Stimulated activated naive CD8-positive, alpha-beta T cell treated with anti-CD3 and anti-CD28 coated beads, Interleukin-15, amount 100 ng/mL, for 72 hours (primary cell): Measurements from ENCODE around the gene AKNA.
A peak's percentile ranks its signal among the peaks of the same experiment; 100 is the strongest.

Source experiments
- ATAC-seq: fragments of 150-1000 bp; cut with Tn5 transposase; 2 replicates; pipeline ENCODE4 v1.10.0; 2021; ENCODE audit warnings: mild to moderate bottlenecking, moderate library complexity
- DNase-seq, 2 donors: peaks; one replicate each; pipeline ENCODE4 v3.0.0; 2021 to 2022
- H3K27ac Mint-ChIP-seq, 2 donors: one replicate each; pipeline ENCODE4 v1.8.0; 2022; ENCODE audit warnings: mild to moderate bottlenecking in 2 of 2, mixed read lengths in 2 of 2, moderate library complexity in 2 of 2
- H3K27me3 Mint-ChIP-seq: one replicate; pipeline ENCODE4 v1.8.0; 2022; ENCODE audit warnings: mixed read lengths
- H3K4me1 Mint-ChIP-seq: one replicate; pipeline ENCODE4 v1.8.0; 2022; ENCODE audit warnings: mild to moderate bottlenecking, mixed read lengths
- H3K4me3 Mint-ChIP-seq, 2 donors: one replicate each; pipeline ENCODE4 v1.8.0; 2022; ENCODE audit warnings: mild to moderate bottlenecking in 2 of 2, mixed read lengths in 2 of 2, moderate library complexity in 1 of 2
- H3K9me3 Mint-ChIP-seq, 2 donors: one replicate each; pipeline ENCODE4 v1.8.0; 2022; ENCODE audit warnings: mixed read lengths in 2 of 2

AKNA gene, protein sequence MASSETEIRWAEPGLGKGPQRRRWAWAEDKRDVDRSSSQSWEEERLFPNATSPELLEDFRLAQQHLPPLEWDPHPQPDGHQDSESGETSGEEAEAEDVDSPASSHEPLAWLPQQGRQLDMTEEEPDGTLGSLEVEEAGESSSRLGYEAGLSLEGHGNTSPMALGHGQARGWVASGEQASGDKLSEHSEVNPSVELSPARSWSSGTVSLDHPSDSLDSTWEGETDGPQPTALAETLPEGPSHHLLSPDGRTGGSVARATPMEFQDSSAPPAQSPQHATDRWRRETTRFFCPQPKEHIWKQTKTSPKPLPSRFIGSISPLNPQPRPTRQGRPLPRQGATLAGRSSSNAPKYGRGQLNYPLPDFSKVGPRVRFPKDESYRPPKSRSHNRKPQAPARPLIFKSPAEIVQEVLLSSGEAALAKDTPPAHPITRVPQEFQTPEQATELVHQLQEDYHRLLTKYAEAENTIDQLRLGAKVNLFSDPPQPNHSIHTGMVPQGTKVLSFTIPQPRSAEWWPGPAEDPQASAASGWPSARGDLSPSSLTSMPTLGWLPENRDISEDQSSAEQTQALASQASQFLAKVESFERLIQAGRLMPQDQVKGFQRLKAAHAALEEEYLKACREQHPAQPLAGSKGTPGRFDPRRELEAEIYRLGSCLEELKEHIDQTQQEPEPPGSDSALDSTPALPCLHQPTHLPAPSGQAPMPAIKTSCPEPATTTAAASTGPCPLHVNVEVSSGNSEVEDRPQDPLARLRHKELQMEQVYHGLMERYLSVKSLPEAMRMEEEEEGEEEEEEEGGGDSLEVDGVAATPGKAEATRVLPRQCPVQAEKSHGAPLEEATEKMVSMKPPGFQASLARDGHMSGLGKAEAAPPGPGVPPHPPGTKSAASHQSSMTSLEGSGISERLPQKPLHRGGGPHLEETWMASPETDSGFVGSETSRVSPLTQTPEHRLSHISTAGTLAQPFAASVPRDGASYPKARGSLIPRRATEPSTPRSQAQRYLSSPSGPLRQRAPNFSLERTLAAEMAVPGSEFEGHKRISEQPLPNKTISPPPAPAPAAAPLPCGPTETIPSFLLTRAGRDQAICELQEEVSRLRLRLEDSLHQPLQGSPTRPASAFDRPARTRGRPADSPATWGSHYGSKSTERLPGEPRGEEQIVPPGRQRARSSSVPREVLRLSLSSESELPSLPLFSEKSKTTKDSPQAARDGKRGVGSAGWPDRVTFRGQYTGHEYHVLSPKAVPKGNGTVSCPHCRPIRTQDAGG (N-terminal part only)

DNA sequence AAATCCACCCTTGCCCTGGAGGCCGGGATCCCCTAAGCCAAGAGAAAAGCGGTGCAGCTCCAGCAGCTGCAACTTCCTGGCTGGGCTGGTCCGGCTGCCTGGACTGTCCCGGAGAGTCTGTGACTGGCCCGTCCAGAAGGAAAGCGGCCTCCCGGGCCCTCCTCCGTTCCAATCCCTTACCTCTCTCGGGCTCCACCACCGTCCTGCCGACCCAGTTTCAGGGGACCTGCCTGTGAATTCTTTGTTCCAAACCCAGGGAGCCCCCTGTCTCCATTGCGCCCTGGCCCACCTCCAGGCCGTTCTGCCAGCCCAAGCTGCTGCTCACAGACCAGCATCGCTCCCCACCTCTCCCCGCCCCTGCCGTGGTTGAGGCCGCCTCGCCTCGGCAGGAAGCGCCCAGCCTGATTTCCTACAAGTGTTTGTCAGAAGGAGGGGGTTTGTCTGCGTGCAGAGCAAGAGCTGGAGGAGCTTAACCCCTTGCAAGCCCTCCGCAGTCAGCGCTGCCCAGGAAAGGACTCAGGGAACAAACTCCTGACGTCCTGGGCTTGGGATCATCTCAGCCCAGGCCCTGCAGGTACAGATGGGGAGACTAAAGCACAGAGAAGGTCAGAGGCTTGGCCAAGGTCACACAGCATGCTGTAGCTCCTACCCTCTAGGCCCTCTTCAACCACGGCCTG is at the start of gene AKNA:
AKNA (minus strand) TSS at position 303 of the 677 bp plus-strand sequence. CDS start 6,649 bp downstream, outside the sequence.
- peak; percentile 75 to 88 for DNase-seq
- ATAC-seq = peak; percentile 21
- H3K9me3 Mint-ChIP-seq = no peaks in the 10 kb centered on the region
- H3K4me1 Mint-ChIP-seq = peaks cover 64% of the 10 kb centered on the region
- H3K27ac Mint-ChIP-seq = peak within 1 kb of the TSS; percentile 94 to 98
- no peaks in the 10 kb centered on the region for H3K27me3 Mint-ChIP-seq
- peak within 1 kb of the TSS; percentile 93 to 94 for H3K4me3 Mint-ChIP-seq

DNA sequence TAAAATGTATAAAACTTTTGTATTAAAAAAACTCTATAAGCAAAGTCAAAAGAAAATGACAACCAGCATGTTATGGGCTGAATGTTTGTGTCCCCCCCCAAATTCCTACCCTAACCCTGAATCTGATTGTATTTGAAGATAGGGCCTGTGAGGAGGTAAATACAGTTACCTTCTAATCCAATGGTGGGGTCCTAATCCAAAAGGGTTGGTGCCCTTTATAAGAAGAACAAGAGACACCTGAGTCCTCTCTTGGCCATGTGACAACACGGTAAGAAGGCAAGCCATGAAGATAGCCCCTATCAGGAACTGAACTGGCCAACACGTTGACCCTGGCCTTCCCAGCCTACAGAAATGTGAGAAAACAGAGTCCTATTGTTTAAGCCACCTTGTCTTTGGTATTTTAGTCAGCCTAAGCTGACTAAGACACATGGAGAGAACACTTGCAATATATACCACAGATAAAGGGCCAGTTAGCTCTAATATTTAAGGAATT is 49.7 kb upstream of the AKNA start:
- Mint-ChIP-seq H3K9me3 (no peaks in the 10 kb centered on the region), H3K4me1 (peaks cover 4% of the 10 kb centered on the region), H3K27ac (no peak overlapping the region), H3K27me3 (no peaks in the 10 kb centered on the region), H3K4me3 (no peak overlapping the region)
- ATAC-seq (no peak), DNase-seq (no peak)

DNA sequence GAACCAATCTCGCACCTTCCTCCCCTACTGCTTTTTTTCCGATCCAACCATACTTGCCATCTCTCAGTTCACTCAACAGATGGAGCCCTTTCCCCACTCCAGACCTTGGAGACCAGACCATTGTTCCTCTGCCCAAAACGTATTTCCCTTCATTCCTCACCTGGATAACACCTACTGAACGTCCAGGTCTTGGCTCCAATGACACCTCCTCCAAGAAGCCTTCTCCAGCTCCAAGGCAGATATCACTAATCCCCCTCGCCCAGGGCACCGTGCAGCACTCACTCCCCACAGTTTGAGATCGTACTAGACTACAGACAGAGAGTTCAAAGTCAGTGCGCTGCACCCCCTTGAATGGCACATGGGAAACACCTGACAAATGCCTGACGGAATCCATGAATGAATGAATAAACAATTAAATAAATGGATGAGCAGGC is 47.1 kb upstream of the AKNA start:
- Mint-ChIP-seq H3K4me1 (peaks cover 4% of the 10 kb centered on the region), H3K27me3 (no peaks in the 10 kb centered on the region), H3K27ac (no peak overlapping the region), H3K9me3 (no peaks in the 10 kb centered on the region), H3K4me3 (no peak overlapping the region)
- ATAC-seq (no peak), DNase-seq (no peak)

DNA sequence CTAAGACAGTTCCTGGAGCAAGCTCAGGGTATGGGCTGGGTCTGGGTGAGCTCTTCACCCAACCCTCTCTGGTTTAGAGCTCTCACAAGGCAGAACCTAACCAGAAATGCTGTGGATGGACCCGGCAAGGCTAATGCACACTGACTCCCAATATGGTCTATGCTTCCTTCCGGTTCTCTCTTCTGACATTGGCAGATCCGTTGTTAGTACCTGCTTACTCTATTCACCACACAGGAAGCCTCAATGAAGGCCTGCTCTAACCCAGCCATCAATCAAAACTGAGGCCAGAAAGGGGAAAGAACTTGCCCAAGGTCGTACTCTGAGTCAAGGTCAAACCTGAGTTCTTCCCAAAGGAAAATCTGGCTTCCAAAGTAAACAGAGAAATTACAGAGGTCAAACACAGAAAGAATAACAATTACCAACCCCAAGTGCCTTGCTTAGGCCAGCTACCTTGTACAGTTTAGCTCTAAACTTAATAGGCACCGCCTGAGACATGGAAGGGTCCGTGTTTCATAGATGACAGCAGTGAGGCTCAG is 46.0 kb upstream of the AKNA start:
- peaks cover 4% of the 10 kb centered on the region for H3K4me1 Mint-ChIP-seq
- peak; percentile 90 for ATAC-seq
- no peaks in the 10 kb centered on the region for H3K9me3 Mint-ChIP-seq
- no peak overlapping the region for H3K4me3 Mint-ChIP-seq
- no peak for DNase-seq
- no peaks in the 10 kb centered on the region for H3K27me3 Mint-ChIP-seq
- no peak overlapping the region for H3K27ac Mint-ChIP-seq

DNA sequence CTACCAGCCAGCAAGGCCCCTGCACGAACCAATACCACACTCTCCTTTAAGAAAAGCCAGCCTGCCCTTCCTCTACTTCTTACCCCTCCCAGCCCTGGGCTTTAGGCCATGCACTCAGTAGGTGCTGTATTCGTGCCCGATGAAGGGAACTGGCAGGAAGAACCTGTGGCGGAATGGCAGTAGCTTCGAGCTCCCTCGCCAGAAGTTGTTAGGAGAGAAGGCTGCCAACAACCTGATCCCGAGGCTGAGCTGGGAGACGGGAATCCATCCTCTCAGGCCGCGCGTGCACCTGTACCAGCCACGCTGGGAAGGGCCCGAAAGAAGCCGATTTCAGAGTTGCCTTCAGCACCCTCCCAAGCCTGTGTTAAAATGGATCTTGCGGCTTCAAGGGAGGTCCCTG is 45.3 kb upstream of the AKNA start:
- Mint-ChIP-seq H3K9me3 (no peaks in the 10 kb centered on the region), H3K27me3 (no peaks in the 10 kb centered on the region), H3K4me1 (peaks cover 4% of the 10 kb centered on the region), H3K27ac (no peak overlapping the region), H3K4me3 (no peak overlapping the region)
- ATAC-seq (no peak), DNase-seq (no peak)

DNA sequence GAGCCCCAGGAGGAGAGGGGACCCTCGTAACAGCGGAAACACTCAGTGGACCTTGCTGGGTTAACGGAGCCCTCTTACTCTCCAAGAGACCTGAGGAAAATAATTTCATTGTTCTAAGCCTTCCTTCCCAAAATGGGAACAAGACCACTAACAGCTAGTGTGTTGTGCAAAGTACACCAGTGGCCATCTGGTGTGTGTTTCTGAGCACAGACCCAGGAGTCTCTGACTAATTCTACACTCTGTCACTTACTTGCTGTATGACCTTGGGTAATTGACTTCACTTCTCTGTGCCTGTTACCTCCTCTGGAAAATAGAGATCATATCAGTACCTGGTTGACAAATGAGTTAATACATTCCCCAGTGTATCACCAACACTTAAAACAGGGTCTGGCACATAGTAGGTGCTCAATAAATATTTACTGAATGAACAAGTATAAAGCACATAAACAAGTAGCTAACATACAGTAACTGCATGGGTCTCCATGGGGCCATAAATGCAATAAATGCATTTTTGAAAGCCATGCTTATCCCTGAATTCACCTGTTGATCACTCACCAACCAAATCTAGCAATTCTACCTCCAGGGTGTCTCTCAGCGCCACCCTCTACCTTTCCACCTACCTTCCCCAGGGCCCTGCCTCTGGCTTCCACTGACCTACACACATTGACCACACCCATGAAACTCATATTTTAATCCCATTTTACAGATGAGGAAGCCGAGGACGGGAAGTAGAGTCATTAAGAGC is 44.7 kb upstream of the AKNA start:
- H3K27me3 Mint-ChIP-seq = no peaks in the 10 kb centered on the region
- no peak overlapping the region for H3K4me3 Mint-ChIP-seq
- DNase-seq (no peak), ATAC-seq (no peak)
- no peak overlapping the region for H3K27ac Mint-ChIP-seq
- no peaks in the 10 kb centered on the region for H3K9me3 Mint-ChIP-seq
- peaks cover 4% of the 10 kb centered on the region for H3K4me1 Mint-ChIP-seq

DNA sequence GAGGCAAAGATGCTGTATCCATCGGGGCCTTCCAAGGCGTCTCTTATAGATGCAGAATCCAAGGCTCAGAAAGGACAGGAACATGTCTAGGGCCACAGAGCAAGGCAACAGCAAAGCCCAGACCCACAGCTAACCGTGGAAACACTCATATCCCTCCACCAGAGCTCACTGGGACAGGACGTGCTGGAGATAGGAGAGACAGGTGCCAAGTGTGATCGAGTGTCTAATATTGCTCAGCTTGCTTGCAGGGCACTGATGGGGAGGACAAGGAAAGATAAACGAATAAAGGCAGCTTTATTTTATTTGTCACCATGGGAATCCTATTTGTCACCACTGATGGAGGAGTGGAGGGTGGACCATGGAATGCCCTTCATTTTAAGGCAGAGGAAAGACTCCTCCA is 44.0 kb upstream of the AKNA start:
- no peaks in the 10 kb centered on the region for H3K27me3 Mint-ChIP-seq
- H3K9me3 Mint-ChIP-seq = no peaks in the 10 kb centered on the region
- no peak overlapping the region for H3K27ac Mint-ChIP-seq
- peaks cover 4% of the 10 kb centered on the region for H3K4me1 Mint-ChIP-seq
- DNase-seq = no peak
- no peak for ATAC-seq
- no peak overlapping the region for H3K4me3 Mint-ChIP-seq

DNA sequence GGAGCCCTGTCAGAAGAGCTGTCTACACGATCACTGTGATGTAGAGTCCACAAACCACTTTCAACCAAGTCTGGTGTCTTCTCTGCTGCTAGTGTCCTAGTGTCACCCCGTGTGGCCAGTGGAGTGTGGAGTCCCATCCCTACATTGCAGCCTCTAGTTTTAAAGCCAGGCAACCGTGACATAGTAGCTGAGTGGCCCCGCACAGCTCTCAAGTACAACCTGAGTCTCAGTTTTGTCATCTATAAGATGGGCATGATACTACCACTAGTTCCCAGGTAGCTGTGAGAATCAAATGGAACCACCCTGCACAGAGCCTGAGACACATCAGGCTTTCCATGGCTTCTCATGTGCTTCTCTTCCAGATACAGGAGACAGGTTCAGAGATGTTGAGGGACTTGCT is 43.2 kb upstream of the AKNA start:
- Mint-ChIP-seq H3K4me1 (peaks cover 4% of the 10 kb centered on the region), H3K4me3 (no peak overlapping the region), H3K9me3 (no peaks in the 10 kb centered on the region), H3K27ac (no peak overlapping the region), H3K27me3 (no peaks in the 10 kb centered on the region)
- no peak for ATAC-seq
- DNase-seq = no peak

DNA sequence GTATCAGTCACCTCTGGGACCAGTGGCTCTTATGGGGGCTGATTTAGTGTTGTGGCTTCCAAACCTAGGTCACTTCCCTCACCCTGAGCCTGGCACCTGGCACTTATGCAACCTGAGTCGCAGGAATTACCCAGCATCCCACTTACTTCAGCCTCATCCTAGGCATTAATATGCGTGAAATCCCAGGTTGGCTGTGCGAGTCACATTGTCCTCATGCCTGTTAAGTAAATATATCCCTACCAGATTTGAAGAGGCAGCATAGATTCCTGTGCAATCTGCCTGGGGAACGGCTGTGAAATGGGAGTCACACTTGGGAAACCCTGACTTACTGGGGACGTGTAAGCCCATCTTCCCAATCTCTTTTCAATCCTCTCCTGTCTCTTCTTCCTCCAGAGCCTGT is 42.7 kb upstream of the AKNA start:
- DNase-seq (no peak), ATAC-seq (no peak)
- Mint-ChIP-seq H3K9me3 (no peaks in the 10 kb centered on the region), H3K4me3 (no peak overlapping the region), H3K4me1 (peaks cover 4% of the 10 kb centered on the region), H3K27ac (no peak overlapping the region), H3K27me3 (no peaks in the 10 kb centered on the region)

DNA sequence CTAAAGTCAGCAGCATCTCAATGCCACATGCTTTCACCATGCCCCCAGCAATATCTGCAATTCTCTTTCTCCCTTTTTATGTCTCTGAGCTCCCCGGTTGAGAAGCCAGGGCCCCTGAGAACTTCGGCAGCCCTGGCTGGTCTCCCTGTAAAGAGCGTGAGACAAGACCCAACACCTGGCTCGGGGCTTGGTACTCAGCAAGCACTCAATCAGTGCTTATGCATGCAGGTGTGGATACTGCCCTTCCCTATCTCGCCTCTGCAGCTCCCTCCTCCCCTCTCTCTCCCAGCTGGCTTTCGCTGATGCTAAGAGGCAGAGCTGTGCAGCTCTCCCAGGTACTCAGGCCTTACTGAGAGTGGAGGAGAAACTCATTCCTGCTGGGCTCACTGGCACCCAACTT is 41.7 kb upstream of the AKNA start:
- Mint-ChIP-seq H3K27ac (no peak overlapping the region), H3K4me1 (peaks cover 4% of the 10 kb centered on the region), H3K9me3 (no peaks in the 10 kb centered on the region), H3K4me3 (no peak overlapping the region), H3K27me3 (no peaks in the 10 kb centered on the region)
- DNase-seq (no peak), ATAC-seq (no peak)

DNA sequence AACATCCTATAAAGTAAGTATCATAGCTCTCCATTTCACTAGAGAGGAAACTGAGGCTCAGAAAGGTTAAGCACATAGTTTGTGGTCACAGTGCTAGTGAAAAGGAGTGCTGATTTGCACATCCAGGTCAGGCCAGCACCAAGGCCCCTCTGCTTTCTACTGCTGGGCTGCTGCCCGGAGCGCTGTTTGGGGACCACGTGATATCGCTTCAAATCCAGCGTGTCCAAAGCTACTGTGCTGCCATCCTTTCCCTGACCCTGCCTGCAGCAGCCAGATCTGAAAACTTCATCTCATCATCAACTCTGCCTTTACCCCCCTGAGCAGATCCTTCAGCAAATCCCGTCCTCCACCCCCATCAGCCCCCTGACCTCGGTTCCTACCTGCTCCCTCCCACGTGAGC is 40.7 kb upstream of the AKNA start:
- DNase-seq = no peak
- no peak overlapping the region for H3K4me3 Mint-ChIP-seq
- H3K9me3 Mint-ChIP-seq = no peaks in the 10 kb centered on the region
- no peak for ATAC-seq
- no peak overlapping the region for H3K27ac Mint-ChIP-seq
- H3K4me1 Mint-ChIP-seq = peaks cover 3% of the 10 kb centered on the region
- H3K27me3 Mint-ChIP-seq = no peaks in the 10 kb centered on the region

DNA sequence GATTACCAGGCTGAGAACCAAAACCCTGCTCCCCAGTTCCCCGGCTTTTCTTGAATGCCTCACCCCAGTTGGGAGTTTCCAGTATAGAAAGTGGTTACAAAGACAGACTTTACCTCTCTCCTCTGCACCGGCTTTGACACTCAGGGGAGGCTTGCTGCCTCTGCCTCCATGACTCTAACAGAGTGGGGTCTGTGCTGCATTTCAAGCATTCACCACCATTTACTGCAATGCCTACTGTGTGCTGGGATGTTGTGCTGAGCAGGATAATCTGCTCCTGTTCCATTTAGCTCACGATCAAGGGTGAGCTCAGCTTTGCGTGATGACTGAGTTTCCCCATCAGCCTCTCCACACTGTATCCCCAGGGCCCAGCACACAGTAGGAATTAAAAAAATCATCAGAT is 39.9 kb upstream of the AKNA start:
- no peak for ATAC-seq
- Mint-ChIP-seq H3K4me1 (peaks cover 4% of the 10 kb centered on the region), H3K27ac (no peak overlapping the region), H3K27me3 (no peaks in the 10 kb centered on the region), H3K4me3 (no peak overlapping the region), H3K9me3 (no peaks in the 10 kb centered on the region)
- no peak for DNase-seq

DNA sequence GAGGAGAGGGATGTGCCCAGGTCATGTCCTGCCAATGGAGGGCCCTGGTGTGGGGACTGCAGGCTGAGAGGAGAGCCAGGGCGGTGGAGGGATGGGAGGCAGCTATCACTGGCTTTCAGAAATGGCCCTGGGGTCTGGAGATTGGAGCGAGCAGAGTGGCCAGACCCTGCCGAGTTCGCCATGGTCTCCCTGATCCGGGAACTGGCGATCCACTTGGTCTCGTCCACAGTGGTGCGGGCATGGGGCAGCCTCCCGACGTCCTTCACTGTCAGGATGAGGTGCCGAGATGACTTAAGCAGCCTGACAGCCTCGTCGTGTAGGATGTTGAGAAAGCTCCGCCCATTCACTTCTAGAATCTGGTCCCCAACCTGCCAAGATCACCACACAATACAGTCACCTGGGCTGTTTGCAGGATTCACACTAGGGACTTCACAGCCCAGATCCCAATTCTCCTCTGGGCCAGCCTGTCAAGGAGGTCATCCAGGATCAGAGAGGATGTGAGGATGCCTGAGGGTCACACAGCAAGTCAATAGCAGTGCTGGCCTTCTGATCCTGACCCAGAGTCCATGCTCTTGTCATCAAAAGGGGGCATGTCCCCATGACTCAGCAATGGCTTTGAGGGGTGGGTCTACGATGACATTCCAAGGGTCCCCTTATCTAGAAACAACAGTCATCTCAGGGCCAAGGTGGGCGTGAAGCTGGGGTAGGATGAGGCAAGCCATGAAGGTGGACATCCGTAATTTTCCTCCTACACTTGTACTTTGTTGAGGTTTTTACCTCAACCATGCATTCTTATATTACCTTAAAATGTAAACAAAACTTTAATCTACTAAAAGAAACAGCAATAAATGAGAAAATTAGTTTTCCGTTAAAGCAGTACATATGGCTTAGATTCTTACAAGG is 38.5 kb upstream of the AKNA start:
- DNase-seq = no peak
- Mint-ChIP-seq H3K4me1 (peaks cover 4% of the 10 kb centered on the region), H3K9me3 (no peaks in the 10 kb centered on the region), H3K27me3 (no peaks in the 10 kb centered on the region), H3K4me3 (no peak overlapping the region), H3K27ac (no peak overlapping the region)
- ATAC-seq = no peak
